Nephron progenitor cell (in vitro differentiated cells): ENCODE data around the gene TMEM131L.
"Not testable (repeated sequence)": the region's sequence is repeated elsewhere in the genome, so short reads cannot be mapped to it uniquely, and the experiment has no call there.

Experiments
- DNase-seq: peaks from one replicate; pipeline ENCODE4 v3.0.0; 2021
- H3K27ac Mint-ChIP-seq: 2 replicates; pipeline ENCODE4 v1.8.0; 2021; ENCODE audit warnings: mild to moderate bottlenecking, moderate library complexity, mixed read lengths
- H3K27me3 Mint-ChIP-seq: 2 replicates; pipeline ENCODE4 v1.8.0; 2021; ENCODE audit warnings: mild to moderate bottlenecking, low read depth, mixed read lengths; ENCODE audit not compliant: poor library complexity
- H3K36me3 Mint-ChIP-seq: 2 replicates; pipeline ENCODE4 v1.8.0; 2021; ENCODE audit warnings: low read depth, mixed read lengths
- H3K4me1 Mint-ChIP-seq: 2 replicates; pipeline ENCODE4 v1.8.0; 2021; ENCODE audit warnings: mixed read lengths
- H3K4me3 Mint-ChIP-seq: 2 replicates; pipeline ENCODE4 v1.8.0; 2021; ENCODE audit warnings: mild to moderate bottlenecking, moderate library complexity, mixed read lengths
- H3K9me3 Mint-ChIP-seq: 2 replicates; pipeline ENCODE4 v1.8.0; 2021; ENCODE audit warnings: mild to moderate bottlenecking, moderate library complexity, mixed read lengths
- CTCF ChIP-seq: fragments of 200-600 bp; sonication (generic); IDR thresholded peaks from 2 replicates; pipeline ENCODE4 v1.5.0; 2021; ENCODE audit warnings: antibody characterized with exemption

Gene TMEM131L

GRCh38 chr4:153451911-153452657 is 14.1 kb upstream of the TMEM131L start:
- no peak for DNase-seq
- Mint-ChIP-seq H3K4me3 (no peak overlapping the region), H3K27me3 (peaks cover 14% of the 10 kb centered on the region), H3K9me3 (peaks cover 5% of the 10 kb centered on the region), H3K36me3 (peaks cover 4% of the 10 kb centered on the region), H3K4me1 (peaks cover 43% of the 10 kb centered on the region), H3K27ac (peak overlapping the region; percentile 12)
- no peak for TF ChIP-seq CTCF

DNA sequence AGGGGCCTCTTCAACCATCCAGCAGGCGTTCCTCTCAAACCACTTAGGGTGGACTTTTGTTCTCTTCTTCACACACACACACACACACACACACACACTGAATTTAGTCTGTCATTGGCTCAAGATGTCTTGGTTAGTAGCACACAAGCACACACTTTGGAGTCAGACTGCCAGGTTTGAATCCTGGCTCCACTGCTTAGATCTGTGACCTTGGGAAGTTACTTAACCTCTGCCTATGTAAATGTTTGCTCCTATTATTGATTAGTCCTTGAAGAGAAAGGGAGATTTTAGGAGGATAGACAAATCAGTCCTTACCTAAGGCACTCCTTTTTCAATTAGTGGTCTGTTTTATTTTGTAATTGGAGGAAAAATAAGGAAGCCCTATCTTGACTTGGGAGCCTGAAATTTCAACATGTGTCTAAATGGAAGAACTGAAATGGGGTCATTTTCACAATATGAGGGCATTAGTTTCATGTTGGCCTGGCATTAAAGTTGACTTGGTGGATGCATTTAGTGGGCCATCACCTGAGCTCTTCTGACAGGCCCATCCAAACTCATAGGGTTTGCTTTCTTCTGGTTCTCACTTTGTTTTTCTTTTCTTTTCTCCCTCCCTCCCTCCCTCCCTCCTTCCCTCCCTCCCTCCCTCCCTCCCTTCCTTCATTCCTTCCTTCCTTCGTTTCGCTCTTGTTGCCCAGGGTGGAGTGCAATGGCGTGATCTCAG is 13.3 kb upstream of the TMEM131L start:
- Mint-ChIP-seq H3K4me3 (peak overlapping the region; percentile 29), H3K36me3 (peaks cover 4% of the 10 kb centered on the region), H3K9me3 (peaks cover 5% of the 10 kb centered on the region), H3K27ac (peak overlapping the region; percentile 12), H3K27me3 (peaks cover 16% of the 10 kb centered on the region), H3K4me1 (peaks cover 35% of the 10 kb centered on the region)
- no peak for DNase-seq
- TF ChIP-seq CTCF: no peak

DNA sequence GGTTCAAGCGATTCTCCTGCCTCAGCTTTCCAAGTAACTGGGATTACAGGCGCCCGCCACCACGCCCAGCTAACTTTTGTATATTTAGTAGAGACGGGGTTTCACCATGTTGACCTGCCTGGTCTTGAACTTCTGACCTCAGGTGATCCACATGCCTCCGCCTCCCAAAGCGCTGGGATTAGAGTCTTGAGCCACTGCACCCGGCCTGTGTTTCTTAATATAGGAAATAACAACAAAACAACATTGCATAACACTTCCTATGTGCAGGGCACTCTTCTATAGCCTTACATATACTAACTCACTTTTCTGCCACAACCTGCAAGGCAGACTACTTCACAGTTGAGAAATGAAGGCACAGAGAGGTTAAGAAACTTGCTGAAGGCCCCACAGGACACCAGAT is 12.8 kb upstream of the TMEM131L start:
- Mint-ChIP-seq H3K27ac (no peak overlapping the region), H3K9me3 (peaks cover 5% of the 10 kb centered on the region), H3K27me3 (peaks cover 17% of the 10 kb centered on the region), H3K36me3 (peaks cover 4% of the 10 kb centered on the region), H3K4me3 (no peak overlapping the region), H3K4me1 (peaks cover 30% of the 10 kb centered on the region)
- no peak for TF ChIP-seq CTCF
- no peak for DNase-seq

- Mint-ChIP-seq H3K27me3 (peaks cover 22% of the 10 kb centered on the region), H3K4me3 (no peak overlapping the region), H3K4me1 (peaks cover 7% of the 10 kb centered on the region), H3K27ac (no peak overlapping the region), H3K36me3 (peaks cover 4% of the 10 kb centered on the region), H3K9me3 (peaks cover 5% of the 10 kb centered on the region)
- no peak for DNase-seq
- TF ChIP-seq CTCF: no peak
These were observed 7.2 kb upstream of the TMEM131L start for GRCh38 chr4:153458969-153459368.

DNA sequence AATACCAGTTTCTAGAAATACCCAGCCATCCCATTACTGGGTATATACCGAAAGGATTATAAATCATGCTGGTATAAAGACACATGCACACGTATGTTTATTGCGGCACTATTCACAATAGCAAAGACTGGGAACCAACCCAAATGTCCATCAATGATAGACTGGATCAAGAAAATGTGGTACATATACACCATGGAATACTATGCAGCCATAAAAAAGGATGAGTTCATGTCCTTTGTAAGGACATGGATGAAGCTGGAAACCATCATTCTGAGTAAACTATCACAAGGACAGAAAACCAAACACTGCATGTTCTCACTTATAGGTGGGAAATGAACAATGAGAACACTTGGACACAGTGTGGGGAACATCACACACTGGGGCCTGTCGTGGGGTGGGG is 4.6 kb upstream of the TMEM131L start:
- H3K36me3 Mint-ChIP-seq, H3K4me3 Mint-ChIP-seq, H3K9me3 Mint-ChIP-seq, DNase-seq, H3K27ac Mint-ChIP-seq: not testable (repeated sequence)
- Mint-ChIP-seq H3K4me1 (peaks cover 27% of the 10 kb centered on the region), H3K27me3 (peaks cover 36% of the 10 kb centered on the region)

GRCh38 chr4:153464068-153464467 is 2.1 kb upstream of the TMEM131L start:
- no peak for DNase-seq
- no peak overlapping the region for H3K4me3 Mint-ChIP-seq
- no peaks in the 10 kb centered on the region for H3K9me3 Mint-ChIP-seq
- no peaks in the 10 kb centered on the region for H3K36me3 Mint-ChIP-seq
- H3K27ac Mint-ChIP-seq: peak overlapping the region; percentile 50
- no peak for TF ChIP-seq CTCF
- H3K4me1 Mint-ChIP-seq: peaks cover 47% of the 10 kb centered on the region
- peaks cover 32% of the 10 kb centered on the region for H3K27me3 Mint-ChIP-seq
